Esophagus squamous epithelium (tissue), 4 donors: ENCODE data around the gene ZRANB2.

Experiments
- CTCF ChIP-seq, 6 experiments: fragments of 450-650 bp in 4 of 6; fragments of 200-600 bp in 2 of 6; sonication (generic) in 2 of 6; IDR thresholded peaks; one replicate each; pipeline ENCODE4 v1.5.1; 2016 to 2019; ENCODE audit warnings: antibody characterized with exemption in 6 of 6, mild to moderate bottlenecking in 4 of 6, moderate library complexity in 4 of 6
- POLR2A ChIP-seq, 4 donors: fragments of 450-650 bp; IDR thresholded peaks; one replicate each; pipeline ENCODE4 v1.6.1; 2017; ENCODE audit warnings: antibody characterized with exemption in 4 of 4, mild to moderate bottlenecking in 4 of 4, moderate library complexity in 3 of 4

DNA sequence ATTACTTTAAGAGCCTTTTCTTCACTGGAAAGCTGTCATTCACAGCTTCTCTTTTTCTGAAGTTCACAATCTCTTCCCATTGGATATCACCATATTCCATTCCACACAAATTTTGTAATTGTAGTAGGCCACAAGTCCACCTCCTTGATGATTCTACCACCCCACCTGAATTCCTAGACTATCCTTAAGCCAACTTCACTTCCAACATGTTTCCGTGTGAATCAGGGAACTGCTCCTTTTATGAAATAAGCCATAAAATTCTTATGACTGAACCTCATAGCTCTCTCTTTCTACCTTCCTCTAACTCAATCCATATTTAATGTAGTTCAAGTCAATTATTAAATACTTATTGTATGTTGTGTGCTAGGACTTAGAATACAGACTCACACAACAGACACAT, 16.6 kb upstream of the ZRANB2 start:
- TF ChIP-seq CTCF (IDR thresholded peaks at IDR 0.05) (no peak), POLR2A (IDR thresholded peaks at IDR 0.05) (no peak)
